ENCODE results near the gene CAMSAP1.

The CAMSAP1 gene

DNA sequence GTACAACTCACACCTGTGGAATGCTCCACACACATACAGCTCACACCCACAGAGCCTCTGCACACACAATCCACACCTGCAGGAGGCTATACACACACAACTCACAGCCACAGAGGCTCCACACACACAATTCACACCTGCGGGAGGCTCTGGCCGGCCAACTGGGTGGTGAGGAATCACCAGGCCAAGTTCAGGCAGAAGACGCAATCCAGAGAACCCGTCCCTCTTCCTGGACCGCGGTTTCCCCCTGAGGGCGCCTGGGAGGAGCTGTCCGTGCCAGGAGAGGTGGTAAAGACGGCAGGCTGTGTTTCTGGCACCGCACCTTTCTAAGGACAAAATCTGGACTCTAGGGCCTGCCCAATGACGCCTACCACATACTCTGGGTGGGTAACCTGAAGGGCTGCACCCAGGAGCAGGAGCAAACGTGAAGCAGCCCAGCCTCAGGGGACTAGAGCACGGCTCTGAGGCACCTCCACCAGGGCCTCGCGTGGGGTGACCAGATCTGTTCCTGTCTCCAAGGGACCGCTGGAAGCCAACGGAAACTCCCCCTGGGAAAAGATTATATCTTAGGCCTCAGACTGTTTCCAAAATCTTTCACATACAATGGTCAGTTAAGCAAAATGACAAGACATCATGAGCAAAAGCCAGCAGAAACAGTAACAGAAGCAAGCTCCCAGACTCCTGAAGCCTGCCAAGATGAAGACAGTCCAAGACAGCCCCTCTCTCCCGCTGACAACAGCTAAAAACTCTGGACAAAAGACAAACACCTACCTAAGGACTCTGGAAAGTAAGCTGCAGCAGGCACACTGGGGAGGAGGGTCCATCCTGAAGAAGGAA lies 16.9 kb downstream of the CAMSAP1 start:
- Histone ChIP-seq H3K27me3 (ENCODE audit: low read depth, low read length) (no peaks in the 10 kb centered on the region), H3K36me3 (replicated peaks; ENCODE audit: low read depth, low read length) (no peaks in the 10 kb centered on the region), H3K4me1 (ENCODE audit: low read length) (peaks cover 16% of the 10 kb centered on the region), H2AFZ (ENCODE audit: low read depth, low read length) (no peak overlapping the region), H3K27ac (ENCODE audit: low read length) (no peak overlapping the region), H4K20me1 (ENCODE audit: insufficient read depth, low read length) (peaks cover 12% of the 10 kb centered on the region), H3K4me3 (ENCODE audit: low read length) (no peak overlapping the region), H3K9me3 (ENCODE audit: insufficient read depth, low read length) (no peaks in the 10 kb centered on the region), H3K4me2 (ENCODE audit: low read length) (no peak overlapping the region), H3K79me2 (ENCODE audit: low read length) (peaks cover 61% of the 10 kb centered on the region), H3K9ac (ENCODE audit: low read length) (no peak overlapping the region)
- TF ChIP-seq, protein P1, sequence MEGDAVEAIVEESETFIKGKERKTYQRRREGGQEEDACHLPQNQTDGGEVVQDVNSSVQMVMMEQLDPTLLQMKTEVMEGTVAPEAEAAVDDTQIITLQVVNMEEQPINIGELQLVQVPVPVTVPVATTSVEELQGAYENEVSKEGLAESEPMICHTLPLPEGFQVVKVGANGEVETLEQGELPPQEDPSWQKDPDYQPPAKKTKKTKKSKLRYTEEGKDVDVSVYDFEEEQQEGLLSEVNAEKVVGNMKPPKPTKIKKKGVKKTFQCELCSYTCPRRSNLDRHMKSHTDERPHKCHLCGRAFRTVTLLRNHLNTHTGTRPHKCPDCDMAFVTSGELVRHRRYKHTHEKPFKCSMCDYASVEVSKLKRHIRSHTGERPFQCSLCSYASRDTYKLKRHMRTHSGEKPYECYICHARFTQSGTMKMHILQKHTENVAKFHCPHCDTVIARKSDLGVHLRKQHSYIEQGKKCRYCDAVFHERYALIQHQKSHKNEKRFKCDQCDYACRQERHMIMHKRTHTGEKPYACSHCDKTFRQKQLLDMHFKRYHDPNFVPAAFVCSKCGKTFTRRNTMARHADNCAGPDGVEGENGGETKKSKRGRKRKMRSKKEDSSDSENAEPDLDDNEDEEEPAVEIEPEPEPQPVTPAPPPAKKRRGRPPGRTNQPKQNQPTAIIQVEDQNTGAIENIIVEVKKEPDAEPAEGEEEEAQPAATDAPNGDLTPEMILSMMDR (IDR thresholded peaks at IDR 0.05; ENCODE audit: low read depth, low read length): no peak
- TF ChIP-seq EZH2phosphoT487 (IDR thresholded peaks at IDR 0.05; ENCODE audit: low read depth): no peak

DNA sequence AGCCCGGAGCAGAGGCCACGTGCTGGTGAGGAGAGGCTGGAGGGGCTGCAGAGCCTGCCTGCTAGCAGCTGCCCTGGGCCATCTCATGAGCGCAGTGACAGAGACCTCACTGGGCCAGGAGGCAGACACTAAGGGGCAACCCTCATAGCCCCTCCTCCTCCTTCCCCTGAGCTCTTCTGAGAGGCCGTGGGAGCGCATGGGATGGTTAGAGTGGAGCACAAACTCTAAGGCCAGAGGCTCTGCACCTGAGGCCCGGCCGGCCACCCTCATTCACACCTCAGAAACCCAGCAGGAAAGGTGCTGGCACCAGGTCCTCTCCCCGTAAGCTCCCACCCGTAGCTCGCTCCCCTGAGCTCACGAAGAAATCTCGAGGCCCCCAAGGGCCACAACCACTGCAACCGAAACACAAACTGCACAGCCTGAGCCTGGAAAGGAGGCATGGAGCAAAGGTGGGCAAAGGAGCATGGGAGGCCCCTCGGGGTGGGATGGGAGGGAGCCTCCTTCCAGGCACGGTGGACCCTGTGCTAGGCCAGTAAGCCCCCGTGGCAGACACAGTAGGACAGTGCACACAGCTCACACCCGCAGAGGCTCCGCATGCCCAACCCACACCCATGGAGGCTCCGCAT lies 17.7 kb downstream of the CAMSAP1 start:
- Histone ChIP-seq H3K9ac (ENCODE audit: low read length) (no peak overlapping the region), H3K27ac (ENCODE audit: low read length) (no peak overlapping the region), H3K4me3 (ENCODE audit: low read length) (no peak overlapping the region), H4K20me1 (ENCODE audit: insufficient read depth, low read length) (peaks cover 12% of the 10 kb centered on the region), H3K9me3 (ENCODE audit: insufficient read depth, low read length) (no peaks in the 10 kb centered on the region), H3K36me3 (replicated peaks; ENCODE audit: low read depth, low read length) (no peaks in the 10 kb centered on the region), H3K4me1 (ENCODE audit: low read length) (peaks cover 16% of the 10 kb centered on the region), H2AFZ (ENCODE audit: low read depth, low read length) (no peak overlapping the region), H3K79me2 (ENCODE audit: low read length) (peaks cover 54% of the 10 kb centered on the region), H3K27me3 (ENCODE audit: low read depth, low read length) (no peaks in the 10 kb centered on the region), H3K4me2 (ENCODE audit: low read length) (no peak overlapping the region)
- no peak for TF ChIP-seq EZH2phosphoT487 (IDR thresholded peaks at IDR 0.05; ENCODE audit: low read depth)
- TF ChIP-seq, protein P1 (IDR thresholded peaks at IDR 0.05; ENCODE audit: low read depth, low read length): no peak

DNA sequence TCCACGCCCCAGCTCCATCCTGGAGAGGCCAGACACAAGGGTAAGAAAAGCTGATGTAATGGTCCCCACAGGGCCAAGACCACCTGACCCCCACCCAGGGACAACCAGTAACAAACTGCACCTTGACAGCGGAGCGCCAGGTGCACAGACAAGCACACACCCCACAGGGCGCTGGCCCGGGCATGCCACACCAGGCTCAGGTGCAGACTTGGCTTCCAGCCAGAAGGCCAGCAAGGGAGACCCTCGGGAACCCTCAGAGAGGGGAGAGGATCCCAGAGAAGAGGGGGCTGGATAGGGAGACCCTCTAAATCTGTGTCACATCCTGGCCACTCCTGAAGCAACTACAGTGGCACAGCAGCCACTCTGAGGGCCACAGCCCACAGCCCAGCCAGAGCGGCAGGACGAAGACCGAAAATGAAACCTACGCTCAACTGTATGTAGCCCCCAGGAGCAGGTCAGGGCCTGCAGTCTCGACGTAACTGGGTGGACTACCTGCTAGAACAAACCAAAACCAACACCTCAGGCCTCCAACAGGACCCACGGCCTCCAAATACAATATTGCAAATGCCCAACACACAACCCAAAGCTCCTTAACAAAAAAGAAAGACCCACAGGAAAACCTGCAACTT lies 18.5 kb downstream of the CAMSAP1 start:
- Histone ChIP-seq H3K4me1 (ENCODE audit: low read length) (peaks cover 16% of the 10 kb centered on the region), H4K20me1 (ENCODE audit: insufficient read depth, low read length) (peaks cover 10% of the 10 kb centered on the region), H3K27ac (ENCODE audit: low read length) (no peak overlapping the region), H3K79me2 (ENCODE audit: low read length) (peaks cover 48% of the 10 kb centered on the region), H2AFZ (ENCODE audit: low read depth, low read length) (no peak overlapping the region), H3K9me3 (ENCODE audit: insufficient read depth, low read length) (no peaks in the 10 kb centered on the region), H3K4me3 (ENCODE audit: low read length) (no peak overlapping the region), H3K9ac (ENCODE audit: low read length) (no peak overlapping the region), H3K36me3 (replicated peaks; ENCODE audit: low read depth, low read length) (no peaks in the 10 kb centered on the region), H3K4me2 (ENCODE audit: low read length) (no peak overlapping the region), H3K27me3 (ENCODE audit: low read depth, low read length) (no peaks in the 10 kb centered on the region)
- TF ChIP-seq EZH2phosphoT487 (IDR thresholded peaks at IDR 0.05; ENCODE audit: low read depth): no peak
- TF ChIP-seq, protein P1 (IDR thresholded peaks at IDR 0.05; ENCODE audit: low read depth, low read length): no peak

All from OCI-LY3 (cell line).